Measurements from ENCODE around the gene SLC16A4.
A peak's percentile ranks its signal among the peaks of the same experiment; 100 is the strongest.
"Not testable (repeated sequence)": the region's sequence is repeated elsewhere in the genome, so short reads cannot be mapped to it uniquely, and the experiment has no call there.

Gene SLC16A4

GRCh38 chr1:110390692-110391245, at the start of gene SLC16A4:
Gene SLC16A4, minus strand, starts transcription at chr1:110391026. Its CDS starts 1,703 bp downstream, at chr1:110389323.
- DNase-seq (ENCODE audit: low read depth): peak; percentile 86

DNA sequence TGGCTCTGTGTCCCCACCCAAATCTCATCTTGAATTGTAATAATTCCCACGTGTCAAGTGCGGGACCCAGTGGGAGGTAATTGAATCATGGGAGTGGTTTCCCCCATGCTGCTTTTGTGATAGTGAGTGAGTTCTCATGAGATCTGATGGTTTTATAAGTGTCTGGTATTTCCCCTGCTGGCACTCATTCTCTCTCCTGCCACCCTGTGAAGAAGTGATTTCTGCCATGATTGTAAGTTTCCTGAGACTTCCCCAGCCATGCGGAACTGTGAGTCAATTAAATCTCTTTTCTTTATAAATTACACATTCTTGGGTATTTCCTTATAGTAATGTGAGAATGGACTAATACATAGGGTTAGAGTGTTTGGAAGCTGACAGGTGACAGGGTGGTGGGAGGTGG, 49.0 kb upstream of the SLC16A4 start:
- H3K4me3 ChIP-seq (ENCODE audit: low read depth, low read length); DNase-seq (ENCODE audit: low read depth): not testable (repeated sequence)

More at GRCh38 chr1:110390692-110391245, at the start of gene SLC16A4:
- peak within 1 kb of the TSS; percentile 54 for H3K4me3 ChIP-seq (ENCODE audit: low read depth, low read length)
- TF ChIP-seq, protein P1, sequence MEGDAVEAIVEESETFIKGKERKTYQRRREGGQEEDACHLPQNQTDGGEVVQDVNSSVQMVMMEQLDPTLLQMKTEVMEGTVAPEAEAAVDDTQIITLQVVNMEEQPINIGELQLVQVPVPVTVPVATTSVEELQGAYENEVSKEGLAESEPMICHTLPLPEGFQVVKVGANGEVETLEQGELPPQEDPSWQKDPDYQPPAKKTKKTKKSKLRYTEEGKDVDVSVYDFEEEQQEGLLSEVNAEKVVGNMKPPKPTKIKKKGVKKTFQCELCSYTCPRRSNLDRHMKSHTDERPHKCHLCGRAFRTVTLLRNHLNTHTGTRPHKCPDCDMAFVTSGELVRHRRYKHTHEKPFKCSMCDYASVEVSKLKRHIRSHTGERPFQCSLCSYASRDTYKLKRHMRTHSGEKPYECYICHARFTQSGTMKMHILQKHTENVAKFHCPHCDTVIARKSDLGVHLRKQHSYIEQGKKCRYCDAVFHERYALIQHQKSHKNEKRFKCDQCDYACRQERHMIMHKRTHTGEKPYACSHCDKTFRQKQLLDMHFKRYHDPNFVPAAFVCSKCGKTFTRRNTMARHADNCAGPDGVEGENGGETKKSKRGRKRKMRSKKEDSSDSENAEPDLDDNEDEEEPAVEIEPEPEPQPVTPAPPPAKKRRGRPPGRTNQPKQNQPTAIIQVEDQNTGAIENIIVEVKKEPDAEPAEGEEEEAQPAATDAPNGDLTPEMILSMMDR (conservative IDR thresholded peaks at IDR 0.05; ENCODE audit: low read depth, low read length): no peak

DNA sequence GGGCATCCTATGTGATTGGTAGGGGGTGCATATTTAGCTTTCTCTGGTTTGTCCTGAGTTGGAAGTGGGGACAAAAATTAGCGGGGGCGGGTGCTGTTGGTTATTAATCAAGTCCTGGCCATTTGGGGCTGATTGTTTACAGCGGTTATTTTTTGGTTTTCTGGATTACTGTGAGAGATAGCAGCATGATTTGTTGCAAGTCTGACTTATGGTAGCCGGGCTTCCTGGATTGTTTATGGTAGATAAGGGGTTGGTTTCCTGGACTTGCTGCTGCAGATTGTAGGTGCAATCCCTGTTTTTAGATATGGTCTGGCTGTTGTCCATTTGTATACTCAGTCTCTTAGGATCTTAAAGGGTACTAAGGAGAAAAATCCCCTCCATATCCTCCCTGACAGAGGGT, 48.1 kb upstream of the SLC16A4 start:
- no peak for DNase-seq (ENCODE audit: low read depth)
- H3K4me3 ChIP-seq (ENCODE audit: low read depth, low read length): no peak overlapping the region
- TF ChIP-seq, protein P1 (conservative IDR thresholded peaks at IDR 0.05; ENCODE audit: low read depth, low read length): no peak

- H3K4me3 ChIP-seq (ENCODE audit: low read depth, low read length); DNase-seq (ENCODE audit: low read depth): not testable (repeated sequence)
These were observed 46.9 kb upstream of the SLC16A4 start for GRCh38 chr1:110437645-110438299.

DNA sequence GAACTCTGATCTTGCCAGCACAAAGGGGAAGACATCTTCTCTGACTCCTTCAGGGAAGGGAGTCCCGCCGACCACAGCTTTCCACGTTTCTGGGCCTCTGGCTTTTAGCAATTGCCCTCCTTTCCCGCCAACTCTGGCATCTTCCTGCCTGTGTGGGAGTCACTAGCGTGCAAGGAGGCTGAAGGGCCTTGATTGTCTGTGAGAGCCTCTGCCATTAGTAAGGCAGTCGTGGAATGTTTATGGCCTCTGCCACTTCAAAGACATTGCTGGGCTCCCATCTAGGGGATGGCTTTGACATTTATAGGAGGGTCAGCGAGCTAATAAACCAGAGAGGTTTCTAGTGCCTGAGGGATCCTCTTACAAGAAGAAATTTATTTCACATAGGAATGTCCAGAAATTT, 45.8 kb upstream of the SLC16A4 start:
- no peak for DNase-seq (ENCODE audit: low read depth)
- no peak overlapping the region for H3K4me3 ChIP-seq (ENCODE audit: low read depth, low read length)
- TF ChIP-seq, protein P1 (conservative IDR thresholded peaks at IDR 0.05; ENCODE audit: low read depth, low read length): no peak

DNA sequence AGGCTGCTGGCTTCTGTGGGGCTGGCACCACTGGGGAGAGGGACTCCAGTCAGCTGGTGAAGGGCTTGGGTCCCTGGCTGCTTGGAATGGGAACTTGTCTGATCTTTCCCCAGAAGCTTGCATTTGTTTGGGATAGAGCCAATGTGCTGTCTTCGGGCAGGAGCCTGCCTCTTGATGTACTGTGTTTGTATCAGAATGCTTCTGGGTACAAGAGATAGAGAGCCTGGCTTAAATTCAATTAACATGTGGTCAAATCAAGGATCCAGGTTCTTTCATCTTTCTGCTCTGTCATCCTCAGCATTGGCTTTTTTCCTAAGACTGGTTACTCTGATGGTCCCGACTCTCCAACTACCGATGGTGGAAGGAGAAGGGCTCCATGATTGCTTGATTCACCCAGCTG, 44.1 kb upstream of the SLC16A4 start:
- no peak overlapping the region for H3K4me3 ChIP-seq (ENCODE audit: low read depth, low read length)
- TF ChIP-seq, protein P1 (conservative IDR thresholded peaks at IDR 0.05; ENCODE audit: low read depth, low read length): no peak
- DNase-seq (ENCODE audit: low read depth): no peak

GRCh38 chr1:110433803-110434202, 43.0 kb upstream of the SLC16A4 start:
- peak; percentile 78 for DNase-seq (ENCODE audit: low read depth)
- TF ChIP-seq, protein P1 (conservative IDR thresholded peaks at IDR 0.05; ENCODE audit: low read depth, low read length): peak; percentile 47
- H3K4me3 ChIP-seq (ENCODE audit: low read depth, low read length): no peak overlapping the region

- no peak overlapping the region for H3K4me3 ChIP-seq (ENCODE audit: low read depth, low read length)
- TF ChIP-seq, protein P1 (conservative IDR thresholded peaks at IDR 0.05; ENCODE audit: low read depth, low read length): no peak
- no peak for DNase-seq (ENCODE audit: low read depth)
These were observed 42.4 kb upstream of the SLC16A4 start for GRCh38 chr1:110433213-110433612.
